ENCODE results near the gene BBS9. TPM values are rescaled to one million over a fixed set of nuclear protein-coding genes. Genes with fewer than 3 reads are reported as not detected.

The BBS9 gene
- total and polyA plus RNA-seq, 9 of the 15 experiments (the other 6 are each of a cell fraction or from before 2014, with no cell fraction given), result 0.77 to 3.3 (median 2.4) TPM

DNA sequence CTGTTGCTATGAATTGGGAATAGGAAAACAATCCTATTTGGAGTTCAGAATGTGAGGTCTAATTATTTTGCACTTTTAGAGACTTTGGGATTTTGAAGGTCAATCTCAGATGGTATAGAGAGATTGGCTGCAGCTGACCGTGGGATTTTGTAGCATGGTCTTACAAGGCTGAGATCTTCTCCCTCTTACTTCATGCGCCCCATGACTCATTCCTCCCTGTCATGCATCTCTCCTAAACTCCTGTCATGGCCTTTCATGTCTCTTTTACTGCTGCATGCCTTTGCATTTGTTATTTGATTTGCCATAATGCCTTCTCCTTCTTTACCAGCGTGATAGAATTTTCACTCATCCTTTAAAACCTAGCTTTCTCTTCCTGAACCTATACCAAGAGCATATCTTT is 133.1 kb downstream of the BBS9 start:
- intact Hi-C loops (cut with micrococcal nuclease), result no loop called here
- Histone ChIP-seq H3K79me2 (ENCODE audit: control insufficient read depth, insufficient read depth, low read length) (no peaks in the 10 kb centered on the region), H3K4me1 (replicated peaks in 1 of 2; ENCODE audit: control insufficient read depth in 2 of 2, insufficient read depth in 2 of 2, low read length in 2 of 2) (no peaks in the 10 kb centered on the region), H3K9me1 (ENCODE audit: control insufficient read depth, insufficient read depth, low read length) (no peaks in the 10 kb centered on the region), H2AFZ (ENCODE audit: low read depth, low read length) (no peak overlapping the region), H3K27ac (ENCODE audit: extremely low read depth, low read depth, low read length) (no peak overlapping the region), H3K9ac (ENCODE audit: insufficient read depth in 1 of 2, low read depth in 2 of 2, low read length in 2 of 2) (no peak overlapping the region), H3K36me3 (ENCODE audit: control insufficient read depth, insufficient read depth, low read length) (no peaks in the 10 kb centered on the region), H4K20me1 (replicated peaks; ENCODE audit: control insufficient read depth, insufficient read depth, low read length) (no peaks in the 10 kb centered on the region), H3K4me3 (no peak overlapping the region), H3K4me2 (ENCODE audit: insufficient read depth, low read length) (no peak overlapping the region), H3K27me3 (ENCODE audit: control insufficient read depth in 2 of 2, insufficient read depth in 2 of 2, low read length in 2 of 2) (no peaks in the 10 kb centered on the region), H3K9me3 (replicated peaks; ENCODE audit: control insufficient read depth, insufficient read depth, low read depth, low read length) (no peaks in the 10 kb centered on the region)
- ATAC-seq (0 out of 3 replicates have a peak, but pooled peaks have one; percentile 26), DNase-seq (ENCODE audit: extremely low read depth in 1 of 4, low spot score in 3 of 4) (no peak), FAIRE-seq (no peak)
- in situ Hi-C loops (cut with MboI), result no loop called here
- TF ChIP-seq, protein P1, sequence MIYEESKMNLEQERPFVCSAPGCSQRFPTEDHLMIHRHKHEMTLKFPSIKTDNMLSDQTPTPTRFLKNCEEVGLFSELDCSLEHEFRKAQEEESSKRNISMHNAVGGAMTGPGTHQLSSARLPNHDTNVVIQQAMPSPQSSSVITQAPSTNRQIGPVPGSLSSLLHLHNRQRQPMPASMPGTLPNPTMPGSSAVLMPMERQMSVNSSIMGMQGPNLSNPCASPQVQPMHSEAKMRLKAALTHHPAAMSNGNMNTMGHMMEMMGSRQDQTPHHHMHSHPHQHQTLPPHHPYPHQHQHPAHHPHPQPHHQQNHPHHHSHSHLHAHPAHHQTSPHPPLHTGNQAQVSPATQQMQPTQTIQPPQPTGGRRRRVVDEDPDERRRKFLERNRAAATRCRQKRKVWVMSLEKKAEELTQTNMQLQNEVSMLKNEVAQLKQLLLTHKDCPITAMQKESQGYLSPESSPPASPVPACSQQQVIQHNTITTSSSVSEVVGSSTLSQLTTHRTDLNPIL (CRISPR knock-in tag; IDR thresholded peaks at IDR 0.05), result no peak
- no peak for TF ChIP-seq PHF20 (IDR thresholded peaks at IDR 0.05; ENCODE audit: partially characterized antibody)
- no peak for TF ChIP-seq ZNF436 (CRISPR knock-in tag; IDR thresholded peaks at IDR 0.05)
- TF ChIP-seq, protein P2, sequence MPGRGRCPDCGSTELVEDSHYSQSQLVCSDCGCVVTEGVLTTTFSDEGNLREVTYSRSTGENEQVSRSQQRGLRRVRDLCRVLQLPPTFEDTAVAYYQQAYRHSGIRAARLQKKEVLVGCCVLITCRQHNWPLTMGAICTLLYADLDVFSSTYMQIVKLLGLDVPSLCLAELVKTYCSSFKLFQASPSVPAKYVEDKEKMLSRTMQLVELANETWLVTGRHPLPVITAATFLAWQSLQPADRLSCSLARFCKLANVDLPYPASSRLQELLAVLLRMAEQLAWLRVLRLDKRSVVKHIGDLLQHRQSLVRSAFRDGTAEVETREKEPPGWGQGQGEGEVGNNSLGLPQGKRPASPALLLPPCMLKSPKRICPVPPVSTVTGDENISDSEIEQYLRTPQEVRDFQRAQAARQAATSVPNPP (IDR thresholded peaks at IDR 0.05; ENCODE audit: borderline replicate concordance, insufficient read depth, insufficient read length), result no peak
- TF ChIP-seq, protein P3, sequence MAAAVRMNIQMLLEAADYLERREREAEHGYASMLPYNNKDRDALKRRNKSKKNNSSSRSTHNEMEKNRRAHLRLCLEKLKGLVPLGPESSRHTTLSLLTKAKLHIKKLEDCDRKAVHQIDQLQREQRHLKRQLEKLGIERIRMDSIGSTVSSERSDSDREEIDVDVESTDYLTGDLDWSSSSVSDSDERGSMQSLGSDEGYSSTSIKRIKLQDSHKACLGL (CRISPR knock-in tag; IDR thresholded peaks at IDR 0.05; ENCODE audit: borderline replicate concordance, poor library complexity, severe bottlenecking), result no peak
- no peak for TF ChIP-seq HNRNPL (IDR thresholded peaks at IDR 0.05; ENCODE audit: low read depth, low read length)
- TF ChIP-seq POU5F1 (IDR thresholded peaks at IDR 0.05; ENCODE audit: borderline replicate concordance, low read depth, low read length, partially characterized antibody), result no peak
- TF ChIP-seq, protein P4, sequence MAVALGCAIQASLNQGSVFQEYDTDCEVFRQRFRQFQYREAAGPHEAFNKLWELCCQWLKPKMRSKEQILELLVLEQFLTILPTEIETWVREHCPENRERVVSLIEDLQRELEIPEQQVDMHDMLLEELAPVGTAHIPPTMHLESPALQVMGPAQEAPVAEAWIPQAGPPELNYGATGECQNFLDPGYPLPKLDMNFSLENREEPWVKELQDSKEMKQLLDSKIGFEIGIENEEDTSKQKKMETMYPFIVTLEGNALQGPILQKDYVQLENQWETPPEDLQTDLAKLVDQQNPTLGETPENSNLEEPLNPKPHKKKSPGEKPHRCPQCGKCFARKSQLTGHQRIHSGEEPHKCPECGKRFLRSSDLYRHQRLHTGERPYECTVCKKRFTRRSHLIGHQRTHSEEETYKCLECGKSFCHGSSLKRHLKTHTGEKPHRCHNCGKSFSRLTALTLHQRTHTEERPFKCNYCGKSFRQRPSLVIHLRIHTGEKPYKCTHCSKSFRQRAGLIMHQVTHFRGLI (CRISPR knock-in tag; IDR thresholded peaks at IDR 0.05), result no peak
- no peak for TF ChIP-seq TAF7 (tag; IDR thresholded peaks at IDR 0.05)
- no peak for TF ChIP-seq HMG20B (CRISPR knock-in tag; IDR thresholded peaks at IDR 0.05)
- no peak for TF ChIP-seq ZNF316 (IDR thresholded peaks at IDR 0.05)
- TF ChIP-seq, protein P5, sequence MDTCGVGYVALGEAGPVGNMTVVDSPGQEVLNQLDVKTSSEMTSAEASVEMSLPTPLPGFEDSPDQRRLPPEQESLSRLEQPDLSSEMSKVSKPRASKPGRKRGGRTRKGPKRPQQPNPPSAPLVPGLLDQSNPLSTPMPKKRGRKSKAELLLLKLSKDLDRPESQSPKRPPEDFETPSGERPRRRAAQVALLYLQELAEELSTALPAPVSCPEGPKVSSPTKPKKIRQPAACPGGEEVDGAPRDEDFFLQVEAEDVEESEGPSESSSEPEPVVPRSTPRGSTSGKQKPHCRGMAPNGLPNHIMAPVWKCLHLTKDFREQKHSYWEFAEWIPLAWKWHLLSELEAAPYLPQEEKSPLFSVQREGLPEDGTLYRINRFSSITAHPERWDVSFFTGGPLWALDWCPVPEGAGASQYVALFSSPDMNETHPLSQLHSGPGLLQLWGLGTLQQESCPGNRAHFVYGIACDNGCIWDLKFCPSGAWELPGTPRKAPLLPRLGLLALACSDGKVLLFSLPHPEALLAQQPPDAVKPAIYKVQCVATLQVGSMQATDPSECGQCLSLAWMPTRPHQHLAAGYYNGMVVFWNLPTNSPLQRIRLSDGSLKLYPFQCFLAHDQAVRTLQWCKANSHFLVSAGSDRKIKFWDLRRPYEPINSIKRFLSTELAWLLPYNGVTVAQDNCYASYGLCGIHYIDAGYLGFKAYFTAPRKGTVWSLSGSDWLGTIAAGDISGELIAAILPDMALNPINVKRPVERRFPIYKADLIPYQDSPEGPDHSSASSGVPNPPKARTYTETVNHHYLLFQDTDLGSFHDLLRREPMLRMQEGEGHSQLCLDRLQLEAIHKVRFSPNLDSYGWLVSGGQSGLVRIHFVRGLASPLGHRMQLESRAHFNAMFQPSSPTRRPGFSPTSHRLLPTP (IDR thresholded peaks at IDR 0.05; ENCODE audit: borderline replicate concordance, extremely low read depth, insufficient read length), result no peak
- no peak for TF ChIP-seq ARID1B (IDR thresholded peaks at IDR 0.05)
- CTCF ChIA-PET (ENCODE audit: low intra/inter-chr PET ratio), result no interaction called here
- POLR2A ChIA-PET, result no interaction called here
- BruUV-seq (replicated peaks), result no TSS peak
- WGBS (ENCODE audit: insufficient coverage, low coverage, missing lambda C conversion rate), result 3% methylated on average over 3 of the region's 3 CpGs

Data from K562 (cell line).